Measurements from ENCODE around the gene APOBEC3C. TPM values are rescaled to one million over a fixed set of nuclear protein-coding genes. Genes with fewer than 3 reads are reported as not detected.
A peak's percentile ranks its signal among the peaks of the same experiment; 100 is the strongest.
"Not testable (repeated sequence)": the region's sequence is repeated elsewhere in the genome, so short reads cannot be mapped to it uniquely, and the experiment has no call there.

The APOBEC3C gene
- total RNA-seq, 1 experiment from 2014 or later, result 8.0 TPM

DNA sequence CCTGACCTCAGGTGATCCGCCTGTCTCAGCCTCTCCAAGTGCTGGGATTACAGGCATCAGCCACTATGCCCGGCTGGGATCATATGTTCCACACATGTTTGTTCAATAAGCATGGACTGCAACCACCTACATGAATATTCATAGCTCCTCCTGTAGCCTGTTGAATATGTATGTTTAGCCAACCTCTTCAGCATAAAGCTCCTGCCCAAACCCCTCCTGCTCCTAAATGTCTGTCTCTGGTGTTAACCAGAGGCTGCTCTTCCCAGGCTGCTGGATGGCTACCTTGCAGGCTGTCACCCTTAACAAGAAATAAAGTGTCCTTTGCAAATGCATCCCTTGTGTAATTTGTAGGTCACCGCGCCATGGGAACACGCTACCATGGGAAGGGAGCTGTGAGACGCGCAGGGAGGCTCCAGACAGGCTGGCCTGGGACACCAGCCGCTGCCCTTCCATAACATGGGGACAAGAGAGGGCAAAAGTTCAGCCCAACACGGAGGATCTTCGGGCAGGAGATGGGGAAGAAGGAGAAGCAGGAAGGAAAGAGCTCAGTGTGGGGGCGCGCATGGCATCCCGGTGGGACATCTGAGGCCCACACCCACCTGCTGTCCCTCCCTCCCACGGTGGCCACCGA lies 6.1 kb downstream of the APOBEC3C start:
- not testable (repeated sequence) for DNase-seq (ENCODE audit: low spot score)

- no peak for DNase-seq (ENCODE audit: low spot score)
Measured at GRCh38 chr22:39021552-39022250, 7.6 kb downstream of the APOBEC3C start.

- no peak for DNase-seq (ENCODE audit: low spot score)
Measured at GRCh38 chr22:39024519-39025308, 10.7 kb downstream of the APOBEC3C start.

DNA sequence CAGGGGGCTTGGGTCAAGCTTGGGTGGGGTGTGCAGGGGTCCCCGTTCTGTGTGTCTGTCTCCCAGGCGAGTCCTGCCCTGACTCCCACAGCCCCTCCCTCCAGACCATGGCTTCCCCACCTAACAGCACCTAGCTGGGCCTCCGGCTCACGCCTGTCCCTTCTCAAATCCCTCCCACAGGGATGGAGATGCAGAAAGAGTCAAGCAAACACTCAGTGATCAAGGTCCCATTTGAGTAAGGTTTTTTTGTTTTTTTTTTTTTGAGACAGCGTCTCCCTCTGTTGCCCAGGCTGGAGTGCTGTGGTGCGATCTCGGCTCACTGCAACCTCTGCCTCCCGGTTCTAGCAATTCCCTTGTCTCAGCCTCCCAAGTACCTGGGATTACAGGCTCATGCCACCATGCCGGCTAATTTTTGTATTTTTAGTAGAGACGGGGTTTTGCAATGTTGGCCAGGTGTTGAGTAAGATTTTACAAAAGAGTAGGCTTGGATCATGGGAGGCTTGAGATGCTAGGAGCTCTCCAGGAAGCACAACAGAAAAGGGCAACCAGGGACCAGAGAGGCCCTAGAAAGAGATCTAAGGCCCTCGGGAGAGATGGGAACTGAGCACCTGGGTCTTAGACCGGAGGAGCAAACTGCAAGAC lies 12.6 kb downstream of the APOBEC3C start:
- DNase-seq (ENCODE audit: low spot score), result no peak

DNA sequence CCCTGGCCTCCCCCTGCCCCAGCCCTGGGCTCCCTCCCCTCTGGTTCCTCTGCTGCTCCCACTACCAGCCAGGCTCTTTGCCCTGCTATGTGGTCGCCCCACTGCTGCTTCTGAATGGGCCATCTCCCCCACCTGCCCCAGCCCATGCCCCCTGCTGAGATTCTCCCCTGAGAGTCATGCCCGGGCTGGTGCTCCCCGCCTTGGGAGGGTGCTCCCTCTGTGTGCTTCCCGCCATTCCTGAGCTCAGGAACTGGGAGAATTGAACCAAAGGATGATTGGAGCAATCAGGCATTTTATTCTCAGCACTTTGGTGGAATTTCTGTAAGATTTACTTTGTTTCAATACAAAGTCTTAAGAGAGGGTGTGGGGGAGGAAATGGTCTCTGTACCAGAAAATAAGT lies 13.7 kb downstream of the APOBEC3C start:
- no peak for DNase-seq (ENCODE audit: low spot score)

- no peak for DNase-seq (ENCODE audit: low spot score)
Measured at GRCh38 chr22:39028281-39028680, 14.2 kb downstream of the APOBEC3C start.

- no peak for DNase-seq (ENCODE audit: low spot score)
Measured at GRCh38 chr22:39029227-39029626, 15.2 kb downstream of the APOBEC3C start.

DNA sequence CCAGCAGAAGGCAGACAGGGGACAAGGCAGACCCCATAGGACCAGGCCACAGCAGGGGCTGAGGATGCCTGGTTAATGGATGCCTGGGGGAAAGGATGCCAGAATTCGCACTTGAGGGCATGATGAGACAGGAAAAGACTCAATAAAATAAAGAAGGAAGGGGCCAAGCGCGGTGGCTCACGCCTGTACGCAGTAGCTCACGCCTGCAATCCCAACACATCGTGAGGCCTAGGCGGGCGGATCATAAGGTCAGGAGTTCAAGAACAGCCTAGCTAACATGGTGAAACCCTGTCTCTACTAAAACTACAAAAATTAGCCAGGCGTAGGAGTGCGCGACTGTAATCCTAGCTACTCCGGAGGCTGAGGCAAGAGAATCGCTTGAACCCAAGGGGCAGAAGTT lies 16.6 kb downstream of the APOBEC3C start:
- DNase-seq (ENCODE audit: low spot score), result no peak

- DNase-seq (ENCODE audit: low spot score), result not testable (repeated sequence)
Measured at GRCh38 chr22:39031434-39032295, 17.6 kb downstream of the APOBEC3C start.

DNA sequence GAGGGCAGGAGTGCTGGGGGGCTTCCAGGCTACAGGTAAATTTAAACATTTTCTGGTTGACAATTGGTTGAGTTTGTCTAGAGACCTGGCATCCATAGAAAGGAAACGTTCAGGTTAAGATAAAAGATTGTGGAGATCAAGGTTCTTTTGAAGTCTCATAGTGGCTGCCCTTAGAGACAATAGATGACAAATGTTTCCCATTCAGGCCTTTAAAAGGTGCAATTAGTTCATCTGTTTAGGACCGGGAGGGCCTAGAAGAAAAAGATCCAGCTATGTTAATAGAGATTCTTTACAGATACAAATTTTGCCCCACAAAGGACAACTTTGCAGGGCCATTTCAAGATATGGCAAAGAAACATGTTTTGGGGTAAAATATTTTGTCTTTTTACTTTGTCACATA lies 23.0 kb downstream of the APOBEC3C start:
- DNase-seq (ENCODE audit: low spot score), result not testable (repeated sequence)

DNA sequence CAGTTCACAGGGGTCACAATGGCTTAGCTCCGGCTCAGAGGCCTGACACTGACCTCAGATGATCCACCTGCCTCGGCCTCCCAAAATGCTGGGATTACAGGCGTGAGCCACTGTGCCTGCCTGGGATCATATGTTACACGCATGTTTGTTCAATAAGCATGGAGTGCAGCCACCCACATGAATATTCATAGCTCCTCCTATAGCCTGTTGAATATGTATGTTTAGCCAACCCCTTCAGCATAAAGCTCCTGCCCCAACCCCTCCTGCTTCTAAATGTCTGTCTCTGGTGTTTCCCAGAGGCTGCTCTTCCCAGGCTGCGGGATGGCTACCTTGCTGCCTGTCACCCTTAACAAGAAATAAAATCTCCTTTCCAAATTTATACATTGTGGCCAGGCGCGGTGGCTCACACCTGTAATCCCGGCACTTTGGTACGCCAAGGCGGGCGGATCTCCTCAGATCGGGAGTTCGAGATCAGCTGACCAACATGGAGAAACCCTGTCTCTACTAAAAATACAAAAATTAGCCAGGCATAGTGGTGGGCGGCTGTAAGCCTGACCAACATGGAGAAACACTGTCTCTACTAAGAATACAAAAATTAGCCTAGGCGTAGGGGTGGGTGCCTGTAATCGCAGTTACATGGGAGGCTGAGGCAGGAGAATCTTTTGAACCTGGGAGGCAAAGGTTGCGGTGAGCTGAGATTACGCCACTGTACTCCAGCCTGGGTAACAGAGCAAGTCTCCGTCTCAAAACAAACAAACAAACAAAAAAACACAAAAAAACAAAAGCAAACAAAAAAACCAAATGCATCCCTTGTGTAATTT lies 25.5 kb downstream of the APOBEC3C start:
- DNase-seq (ENCODE audit: low spot score), result no peak

DNA sequence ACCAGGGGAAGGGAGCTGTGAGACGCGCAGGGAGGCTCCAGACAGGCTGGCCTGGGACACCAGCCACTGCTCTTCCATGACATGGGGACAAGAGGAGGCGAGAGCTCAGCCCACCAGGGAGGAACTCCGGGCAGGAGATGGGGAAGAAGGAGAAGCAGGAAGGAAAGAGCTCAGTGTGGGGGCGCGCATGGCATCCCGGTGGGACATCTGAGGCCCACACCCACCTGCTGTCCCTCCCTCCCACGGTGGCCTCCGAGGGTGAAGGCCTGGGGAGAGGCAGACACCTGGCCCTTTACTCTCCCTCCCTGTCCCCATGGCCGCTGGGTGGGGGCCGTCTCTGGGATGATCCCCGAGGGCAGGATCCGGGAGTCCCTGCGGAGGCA lies 26.1 kb downstream of the APOBEC3C start:
- not testable (repeated sequence) for DNase-seq (ENCODE audit: low spot score)

GRCh38 chr22:39040538-39041296 lies 26.7 kb downstream of the APOBEC3C start, which contains the start of gene APOBEC3F:
Gene APOBEC3F (plus strand): TSS chr22:39040864. CDS start chr22:39040961, 97 bp downstream.
- peak; percentile 33 for DNase-seq (ENCODE audit: low spot score)

DNA sequence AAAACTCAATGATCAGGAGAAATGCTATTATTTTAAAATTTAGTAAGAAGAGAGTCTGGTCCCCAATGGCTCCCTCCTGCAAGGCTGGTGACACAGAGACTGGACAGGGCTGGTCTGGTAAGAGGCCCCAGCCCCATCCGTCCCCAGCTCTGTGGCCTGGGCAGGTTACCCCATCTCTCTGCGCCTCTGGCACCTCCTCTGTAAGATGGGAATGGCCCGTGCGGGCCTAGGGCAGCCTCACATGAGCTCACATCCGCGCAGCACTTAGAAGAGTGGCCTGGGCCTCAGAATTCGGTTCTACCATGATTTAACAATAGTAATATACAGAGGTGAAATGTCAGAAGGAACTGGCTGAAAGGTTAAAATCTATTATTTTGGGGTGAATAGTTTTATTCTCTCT lies 27.9 kb downstream of the APOBEC3C start:
- DNase-seq (ENCODE audit: low spot score), result no peak

DNA sequence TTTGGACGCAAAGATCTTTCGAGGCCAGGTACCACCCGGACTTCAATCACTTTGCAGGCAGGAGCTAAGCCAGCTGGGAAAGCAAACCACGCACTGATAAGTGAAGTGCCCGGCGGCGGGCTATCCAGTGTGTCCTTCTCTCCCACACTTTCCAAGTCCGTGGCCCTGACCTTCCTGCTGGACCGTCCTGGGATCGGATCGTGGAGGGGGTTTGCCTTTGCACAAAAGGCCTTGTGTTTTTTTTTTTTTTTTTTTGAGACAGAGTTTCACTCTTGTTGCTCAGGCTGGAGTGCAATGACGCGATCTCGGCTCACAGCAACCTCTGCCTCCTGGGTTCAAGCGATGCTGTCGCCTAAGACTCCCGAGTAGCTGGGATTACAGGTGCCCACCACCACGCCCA lies 29.0 kb downstream of the APOBEC3C start:
- not testable (repeated sequence) for DNase-seq (ENCODE audit: low spot score)

DNA sequence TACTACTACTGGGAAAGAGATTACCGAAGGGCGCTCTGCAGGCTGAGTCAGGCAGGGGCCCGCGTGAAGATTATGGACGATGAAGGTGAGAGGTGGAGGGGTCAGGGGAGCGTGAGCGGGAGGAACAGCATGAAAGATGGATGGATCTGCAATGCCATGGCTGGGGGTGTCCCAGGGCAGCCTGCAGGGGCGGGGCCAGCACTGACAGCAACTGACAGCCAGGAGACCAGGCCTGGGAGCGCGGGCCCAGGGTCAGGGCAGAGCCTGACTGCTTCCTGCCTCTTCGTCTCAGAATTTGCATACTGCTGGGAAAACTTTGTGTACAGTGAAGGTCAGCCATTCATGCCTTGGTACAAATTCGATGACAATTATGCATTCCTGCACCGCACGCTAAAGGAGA lies 31.1 kb downstream of the APOBEC3C start:
- DNase-seq (ENCODE audit: low spot score), result not testable (repeated sequence)

DNA sequence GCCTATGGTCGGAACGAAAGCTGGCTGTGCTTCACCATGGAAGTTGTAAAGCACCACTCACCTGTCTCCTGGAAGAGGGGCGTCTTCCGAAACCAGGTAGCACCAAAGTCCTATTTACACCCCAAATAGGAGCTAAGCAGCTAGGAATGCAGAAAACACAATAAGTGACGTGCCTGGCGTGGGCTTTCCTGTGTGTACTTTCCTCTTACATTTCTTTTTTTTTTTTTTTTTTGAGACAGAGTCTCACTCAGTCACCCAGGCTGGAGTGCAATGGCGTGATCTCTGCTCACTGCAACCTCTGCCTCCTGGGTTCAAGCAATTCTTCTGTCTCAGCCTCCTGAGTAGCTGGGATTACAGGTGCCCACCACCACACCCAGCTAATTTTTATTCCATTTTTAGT lies 35.4 kb downstream of the APOBEC3C start:
- DNase-seq (ENCODE audit: low spot score), result not testable (repeated sequence)

- DNase-seq (ENCODE audit: low spot score), result not testable (repeated sequence)
Measured at GRCh38 chr22:39051844-39052495, 37.9 kb downstream of the APOBEC3C start.

GRCh38 chr22:39055658-39056057 lies 41.6 kb downstream of the APOBEC3C start:
- no peak for DNase-seq (ENCODE audit: low spot score)

Data from H4 (cell line).